ENCODE data around the gene MIAT. TPM values are rescaled to one million over a fixed set of nuclear protein-coding genes. Genes with fewer than 3 reads are reported as not detected.

Gene MIAT
- total RNA-seq, 1 donor from 2014 or later = 1.4 TPM

GRCh38 chr22:26687439-26687838 lies 30.1 kb downstream of the MIAT start:
- Mint-ChIP-seq H3K27me3 (no peaks in the 10 kb centered on the region), H3K9me3 (ENCODE audit: low read depth) (no peaks in the 10 kb centered on the region), H3K27ac (no peak overlapping the region), H3K4me1 (ENCODE audit: low read depth) (peaks cover 2% of the 10 kb centered on the region), H3K36me3 (ENCODE audit: insufficient read depth) (peaks cover 5% of the 10 kb centered on the region), H3K4me3 (ENCODE audit: low read depth) (no peak overlapping the region)
- no peak for TF ChIP-seq CTCF (IDR thresholded peaks at IDR 0.05; ENCODE audit: unreplicated experiment)
- no peak for DNase-seq (ENCODE audit: low spot score, unreplicated experiment)

- no peak overlapping the region for H3K27ac Mint-ChIP-seq
- TF ChIP-seq CTCF (IDR thresholded peaks at IDR 0.05; ENCODE audit: unreplicated experiment) = no peak
- peaks cover 2% of the 10 kb centered on the region for H3K36me3 Mint-ChIP-seq (ENCODE audit: insufficient read depth)
- H3K4me1 Mint-ChIP-seq (ENCODE audit: low read depth) = no peaks in the 10 kb centered on the region
- no peak overlapping the region for H3K4me3 Mint-ChIP-seq (ENCODE audit: low read depth)
- H3K27me3 Mint-ChIP-seq = no peaks in the 10 kb centered on the region
- no peak for DNase-seq (ENCODE audit: low spot score, unreplicated experiment)
- no peaks in the 10 kb centered on the region for H3K9me3 Mint-ChIP-seq (ENCODE audit: low read depth)
Measured at GRCh38 chr22:26689513-26690301, 32.3 kb downstream of the MIAT start.

GRCh38 chr22:26690654-26691376 lies 33.4 kb downstream of the MIAT start:
- TF ChIP-seq CTCF (IDR thresholded peaks at IDR 0.05; ENCODE audit: unreplicated experiment) = no peak
- Mint-ChIP-seq H3K36me3 (ENCODE audit: insufficient read depth) (peaks cover 5% of the 10 kb centered on the region), H3K9me3 (ENCODE audit: low read depth) (no peaks in the 10 kb centered on the region), H3K27ac (no peak overlapping the region), H3K4me3 (ENCODE audit: low read depth) (no peak overlapping the region), H3K27me3 (no peaks in the 10 kb centered on the region), H3K4me1 (ENCODE audit: low read depth) (no peaks in the 10 kb centered on the region)
- DNase-seq (ENCODE audit: low spot score, unreplicated experiment) = no peak

- DNase-seq (ENCODE audit: low spot score, unreplicated experiment) = no peak
- no peak for TF ChIP-seq CTCF (IDR thresholded peaks at IDR 0.05; ENCODE audit: unreplicated experiment)
- no peak overlapping the region for H3K27ac Mint-ChIP-seq
- H3K27me3 Mint-ChIP-seq = no peaks in the 10 kb centered on the region
- peaks cover 5% of the 10 kb centered on the region for H3K36me3 Mint-ChIP-seq (ENCODE audit: insufficient read depth)
- H3K4me3 Mint-ChIP-seq (ENCODE audit: low read depth) = no peak overlapping the region
- H3K9me3 Mint-ChIP-seq (ENCODE audit: low read depth) = no peaks in the 10 kb centered on the region
- no peaks in the 10 kb centered on the region for H3K4me1 Mint-ChIP-seq (ENCODE audit: low read depth)
Measured at GRCh38 chr22:26691377-26691716, 34.0 kb downstream of the MIAT start.

GRCh38 chr22:26692215-26692614 lies 34.8 kb downstream of the MIAT start:
- Mint-ChIP-seq H3K36me3 (ENCODE audit: insufficient read depth) (peaks cover 5% of the 10 kb centered on the region), H3K9me3 (ENCODE audit: low read depth) (no peaks in the 10 kb centered on the region), H3K4me1 (ENCODE audit: low read depth) (no peaks in the 10 kb centered on the region), H3K27me3 (no peaks in the 10 kb centered on the region), H3K4me3 (ENCODE audit: low read depth) (no peak overlapping the region), H3K27ac (no peak overlapping the region)
- no peak for TF ChIP-seq CTCF (IDR thresholded peaks at IDR 0.05; ENCODE audit: unreplicated experiment)
- no peak for DNase-seq (ENCODE audit: low spot score, unreplicated experiment)
